GM20000 (cell line): ENCODE results near the gene KRTAP4-8.
"Not testable (repeated sequence)": the region's sequence is repeated elsewhere in the genome, so short reads cannot be mapped to it uniquely, and the experiment has no call there.

Experiments
- DNase-seq: peaks from one replicate; pipeline ENCODE4 v3.0.0; 2012; ENCODE audit warnings: low spot score
- CTCF ChIP-seq: IDR thresholded peaks from 2 replicates; pipeline ENCODE4 v1.5.1; 2012; ENCODE audit warnings: mild to moderate bottlenecking, control low read depth; ENCODE audit errors: extremely low read depth, missing control alignments

KRTAP4-8 gene

DNA sequence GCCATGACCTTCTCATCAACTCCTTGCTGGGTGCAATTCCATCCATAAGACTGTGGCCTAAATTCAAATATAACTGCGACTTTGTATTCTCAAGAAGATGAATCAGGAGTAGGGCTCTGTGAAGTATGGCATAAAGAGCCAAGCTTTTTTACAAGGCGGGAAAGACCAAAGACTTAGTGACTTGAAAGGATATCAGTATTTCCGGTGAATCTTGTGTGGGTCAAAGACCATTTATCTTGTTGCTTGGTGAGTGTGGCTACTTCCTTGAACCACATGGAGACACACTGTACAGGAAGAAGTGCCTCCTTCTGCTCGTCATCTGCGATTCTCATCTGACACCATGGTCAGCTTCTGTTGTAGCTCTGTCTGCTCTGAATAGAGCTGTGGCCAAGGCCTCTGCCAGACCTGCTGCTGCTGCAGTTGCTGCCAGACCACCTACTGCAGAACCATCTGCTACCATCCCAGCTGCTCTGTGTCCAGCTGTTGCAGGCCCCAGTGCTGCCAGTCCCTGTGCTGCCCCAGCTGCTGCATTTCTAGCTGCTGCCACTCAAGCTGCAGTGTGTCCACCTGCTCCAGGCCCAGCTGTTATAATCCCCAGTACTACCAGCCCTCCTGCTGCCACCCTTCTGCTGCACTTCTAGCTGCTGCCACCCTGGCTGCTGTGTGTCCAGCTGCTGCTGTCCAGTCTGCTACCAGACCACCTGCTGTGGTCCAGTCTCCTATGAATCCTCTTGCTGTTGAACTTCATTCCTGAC, 26.2 kb downstream of the KRTAP4-8 start:
- DNase-seq, result no peak
- no peak for TF ChIP-seq CTCF

- DNase-seq, result no peak
- TF ChIP-seq CTCF, result no peak
Measured at GRCh38 chr17:41069031-41069430, 28.9 kb downstream of the KRTAP4-8 start.

DNA sequence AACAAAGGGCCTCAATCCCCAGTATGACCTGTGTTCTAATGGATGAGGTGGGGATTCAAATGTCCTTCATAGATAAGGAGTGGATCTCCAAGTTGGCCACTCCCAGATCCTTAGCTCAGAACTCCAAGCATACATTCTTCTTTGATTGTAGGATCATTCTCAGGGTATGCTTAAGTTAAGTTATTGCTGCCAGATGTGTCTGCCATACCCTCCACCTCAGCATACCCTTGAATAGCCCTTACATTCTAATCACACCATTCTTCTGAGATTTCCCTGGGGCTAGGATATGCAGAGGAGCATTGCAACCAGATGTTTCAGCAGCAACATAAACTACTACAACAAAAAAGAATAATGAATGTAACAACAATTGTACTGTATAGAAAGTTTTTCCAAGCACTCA, 30.7 kb downstream of the KRTAP4-8 start:
- no peak for TF ChIP-seq CTCF
- no peak for DNase-seq

GRCh38 chr17:41065829-41066624, 31.9 kb downstream of the KRTAP4-8 start, which contains the start of gene KRTAP2-4:
TSS of gene KRTAP2-4 (minus strand) at chr17:41065879. CDS start at chr17:41065845, 34 bp downstream.
- no peak for TF ChIP-seq CTCF
- no peak for DNase-seq

GRCh38 chr17:41065016-41065689, 32.8 kb downstream of the KRTAP4-8 start:
- DNase-seq, result not testable (repeated sequence)

- TF ChIP-seq CTCF, result no peak
- no peak for DNase-seq
Measured at GRCh38 chr17:41064301-41064700, 33.6 kb downstream of the KRTAP4-8 start.

DNA sequence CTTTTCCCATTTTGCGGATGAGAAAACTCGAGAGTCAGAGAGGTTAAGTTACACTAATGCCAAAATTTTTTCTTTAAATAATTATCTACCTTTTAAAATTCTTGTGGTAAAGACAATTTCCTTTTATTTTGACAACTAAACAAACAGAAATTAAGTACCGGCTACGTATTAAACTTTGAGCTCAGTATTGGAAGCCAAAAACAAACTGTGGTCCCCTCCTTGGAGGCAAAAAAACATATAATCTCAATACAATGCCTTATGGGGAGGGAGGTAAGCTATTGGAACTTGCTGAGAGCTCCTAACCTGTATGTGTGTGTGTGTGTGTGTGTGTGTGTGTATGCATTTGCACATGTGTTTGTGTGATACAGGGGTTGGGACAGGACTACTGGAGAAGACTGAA, 34.5 kb downstream of the KRTAP4-8 start:
- no peak for DNase-seq
- no peak for TF ChIP-seq CTCF
